ENCODE data around the gene ZFPM1.
A peak's percentile ranks its signal among the peaks of the same experiment; 100 is the strongest.

ZFPM1 gene

DNA sequence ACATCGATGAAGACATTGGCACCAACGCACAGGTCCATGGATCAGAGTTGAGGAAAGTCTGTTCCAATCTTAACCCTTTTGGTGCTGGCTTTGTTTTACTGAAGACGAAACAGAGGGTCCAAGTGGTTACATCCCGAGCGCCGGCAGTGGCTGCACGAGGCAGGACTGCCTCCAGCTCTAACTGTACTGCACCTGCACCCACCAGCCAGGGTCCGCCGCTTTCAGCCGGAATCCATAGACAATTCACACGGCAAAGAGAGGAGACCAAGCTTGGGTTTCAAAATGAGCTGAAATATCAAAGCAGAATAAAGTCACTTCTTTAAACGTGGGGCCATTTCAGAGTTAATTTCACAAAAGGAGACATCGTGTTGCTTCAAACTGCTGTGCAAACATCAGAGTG, 95.9 kb downstream of the ZFPM1 start:
- DNase-seq = no peak

DNA sequence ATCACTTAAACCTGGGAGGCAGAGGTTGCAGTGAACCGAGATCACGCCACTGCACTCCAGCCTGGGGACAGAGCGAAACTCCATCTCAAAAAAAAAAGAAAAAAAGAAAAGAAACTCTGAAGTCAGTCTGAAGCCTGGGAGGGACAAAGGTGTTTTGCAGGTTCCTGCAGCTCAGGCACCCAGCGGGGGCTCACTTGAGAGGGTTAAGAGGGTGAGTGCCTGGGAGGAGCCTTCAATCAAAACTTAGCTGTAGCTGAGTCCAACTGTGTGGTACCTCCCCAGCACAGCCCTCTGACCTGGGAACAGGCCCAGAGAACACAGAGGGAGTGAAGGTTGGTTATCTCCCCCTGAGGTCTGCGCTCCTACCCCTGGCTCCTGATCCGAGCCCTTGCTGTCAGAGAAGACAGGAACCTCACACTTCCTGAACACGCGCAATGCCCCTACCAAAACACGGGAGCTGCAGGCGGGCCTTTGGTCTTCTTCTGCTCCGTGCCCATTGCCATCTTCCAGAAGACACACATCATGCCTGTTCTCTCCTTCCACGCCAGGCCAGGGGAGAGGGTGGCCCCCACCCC, 96.7 kb downstream of the ZFPM1 start:
- no peak for DNase-seq

DNA sequence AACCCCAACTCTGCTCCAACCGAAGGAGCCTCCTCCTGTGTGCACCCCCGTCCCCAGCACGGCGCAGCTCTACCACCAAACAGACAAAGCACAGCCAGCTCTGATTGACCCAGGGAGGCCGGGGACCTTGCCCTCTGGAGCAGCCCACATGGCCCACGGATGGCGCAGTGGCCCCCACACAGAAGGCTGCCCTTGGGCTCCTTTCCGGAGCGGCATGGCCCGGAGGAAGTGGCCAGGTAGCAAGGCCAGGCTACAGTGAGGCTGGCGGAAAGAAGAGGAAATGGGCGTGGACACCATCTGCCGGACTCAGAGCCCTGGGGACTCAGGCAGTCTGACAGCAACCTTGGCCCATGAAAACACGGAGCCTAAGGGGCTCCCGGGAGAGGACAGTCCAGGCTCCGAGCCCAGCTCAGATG, 97.2 kb downstream of the ZFPM1 start:
- DNase-seq = peak in 1 of 4 experiments; percentile 17

DNA sequence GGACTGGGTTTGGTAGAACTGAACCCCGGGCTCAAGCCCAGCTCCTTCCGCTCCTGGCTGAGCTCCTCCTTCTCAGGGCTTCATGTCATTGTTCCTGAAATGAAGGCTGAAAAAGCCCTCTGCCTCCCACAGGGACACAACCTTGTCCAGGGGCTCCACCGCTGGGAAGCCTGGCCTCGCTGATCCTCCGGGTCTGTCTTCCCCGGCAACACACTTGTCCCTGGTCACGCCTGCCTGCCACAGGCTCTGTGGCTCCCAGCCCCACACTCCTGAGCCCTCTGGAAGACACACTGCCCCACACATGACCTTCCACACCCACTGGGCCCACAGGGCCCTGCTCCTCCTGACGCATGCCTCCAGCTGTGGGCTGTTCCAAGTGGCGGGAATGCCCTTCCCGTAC, 99.1 kb downstream of the ZFPM1 start:
- no peak for DNase-seq

DNA sequence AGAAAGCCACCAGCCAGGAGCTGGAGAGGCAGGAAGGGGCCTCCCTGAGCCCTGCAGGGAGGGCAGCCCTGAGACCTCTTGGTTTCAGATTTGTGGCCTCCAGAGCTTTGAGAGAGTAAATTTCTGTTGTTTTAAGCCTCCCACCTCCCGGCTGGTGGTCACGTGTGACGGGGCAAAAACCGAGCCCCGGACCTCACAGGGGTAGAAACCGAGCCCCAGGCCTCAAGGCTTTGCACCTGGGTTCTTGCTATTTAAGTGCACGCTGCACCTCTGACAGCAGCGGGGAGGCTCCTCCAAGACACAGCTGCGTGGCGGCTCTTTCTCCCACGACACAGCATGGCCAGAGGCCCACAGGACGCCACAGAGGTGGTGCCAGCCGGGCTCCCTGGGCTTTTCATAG, 99.7 kb downstream of the ZFPM1 start:
- DNase-seq = no peak

DNA sequence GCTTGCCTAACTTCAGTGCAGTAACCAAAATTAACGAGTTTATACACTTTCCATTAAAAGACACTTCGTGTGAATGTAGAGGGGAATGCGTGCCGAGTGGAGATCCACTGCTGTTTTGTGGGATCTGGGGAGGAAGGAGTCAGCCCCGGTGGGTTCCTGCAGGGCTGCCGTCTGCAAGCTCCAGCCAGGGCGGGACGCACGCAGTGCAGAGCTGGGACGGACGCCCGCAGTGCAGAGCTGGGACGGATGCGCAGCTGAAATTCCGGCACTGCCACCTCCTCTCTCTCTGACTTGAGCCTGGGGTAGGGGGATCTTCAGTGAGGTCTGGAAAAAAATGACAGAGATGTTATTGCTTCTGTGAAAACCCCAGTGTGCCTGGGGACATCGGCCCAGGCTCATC, 100.7 kb downstream of the ZFPM1 start:
- no peak for DNase-seq

DNA sequence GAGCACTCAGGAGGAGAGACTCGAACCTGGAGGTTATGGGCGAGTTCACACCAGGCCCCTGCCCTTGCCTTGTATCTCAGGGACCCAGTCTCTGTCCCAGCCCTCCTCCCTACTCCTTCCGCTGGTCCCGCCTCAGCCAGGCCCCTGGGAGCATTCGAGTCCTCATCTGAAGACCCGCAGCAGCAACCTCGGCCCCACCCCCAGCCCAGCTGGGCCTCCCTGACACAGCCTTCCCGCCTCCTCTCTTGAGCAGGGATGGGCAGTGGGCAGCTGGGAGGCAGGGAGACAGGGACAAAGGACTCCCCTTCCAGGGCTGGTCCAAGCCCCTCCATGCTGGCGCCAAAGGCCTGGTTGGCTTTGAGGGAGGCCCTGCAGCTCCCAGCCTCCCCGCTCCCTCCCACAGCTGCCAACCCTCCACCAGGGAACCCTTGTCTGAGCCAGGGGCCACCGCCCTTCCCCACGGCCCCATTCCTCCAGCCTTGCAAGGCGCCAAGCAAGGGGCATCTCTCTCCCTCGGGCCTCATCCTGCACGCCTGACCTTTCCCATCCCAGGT, 101.7 kb downstream of the ZFPM1 start:
- no peak for DNase-seq

DNA sequence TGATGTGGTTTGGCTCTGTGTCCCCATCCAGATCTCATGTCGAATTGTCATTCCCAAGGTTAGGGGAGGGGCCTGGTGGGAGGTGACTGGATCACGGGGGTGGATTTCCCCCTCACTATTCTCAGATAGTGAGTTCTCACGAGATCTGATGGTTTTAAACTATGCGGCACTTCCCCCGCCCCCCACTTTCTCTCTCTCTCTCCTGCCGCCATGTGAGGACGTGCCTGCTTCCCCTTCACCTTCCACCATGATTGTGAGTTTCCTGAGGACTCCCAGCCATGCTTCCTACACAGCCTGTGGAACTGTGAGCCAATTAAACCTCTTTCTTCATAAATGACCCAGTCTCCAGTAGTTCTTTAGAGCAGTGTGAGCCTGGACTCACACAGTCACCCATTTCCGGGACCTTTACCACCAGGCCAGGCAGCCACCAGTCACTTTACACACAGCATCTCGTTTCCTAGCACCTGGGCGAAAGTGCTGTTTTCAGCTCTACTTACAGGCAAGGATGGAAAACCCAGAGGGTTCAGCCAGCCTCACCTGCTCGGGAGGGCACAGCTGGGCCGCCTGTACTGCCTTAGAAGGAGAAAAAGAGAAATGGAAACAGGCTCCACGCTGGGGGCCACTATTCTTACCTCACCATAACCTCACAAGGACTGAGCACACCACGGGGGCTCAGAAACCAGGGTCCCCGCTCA, 103.4 kb downstream of the ZFPM1 start:
- DNase-seq = no peak

DNA sequence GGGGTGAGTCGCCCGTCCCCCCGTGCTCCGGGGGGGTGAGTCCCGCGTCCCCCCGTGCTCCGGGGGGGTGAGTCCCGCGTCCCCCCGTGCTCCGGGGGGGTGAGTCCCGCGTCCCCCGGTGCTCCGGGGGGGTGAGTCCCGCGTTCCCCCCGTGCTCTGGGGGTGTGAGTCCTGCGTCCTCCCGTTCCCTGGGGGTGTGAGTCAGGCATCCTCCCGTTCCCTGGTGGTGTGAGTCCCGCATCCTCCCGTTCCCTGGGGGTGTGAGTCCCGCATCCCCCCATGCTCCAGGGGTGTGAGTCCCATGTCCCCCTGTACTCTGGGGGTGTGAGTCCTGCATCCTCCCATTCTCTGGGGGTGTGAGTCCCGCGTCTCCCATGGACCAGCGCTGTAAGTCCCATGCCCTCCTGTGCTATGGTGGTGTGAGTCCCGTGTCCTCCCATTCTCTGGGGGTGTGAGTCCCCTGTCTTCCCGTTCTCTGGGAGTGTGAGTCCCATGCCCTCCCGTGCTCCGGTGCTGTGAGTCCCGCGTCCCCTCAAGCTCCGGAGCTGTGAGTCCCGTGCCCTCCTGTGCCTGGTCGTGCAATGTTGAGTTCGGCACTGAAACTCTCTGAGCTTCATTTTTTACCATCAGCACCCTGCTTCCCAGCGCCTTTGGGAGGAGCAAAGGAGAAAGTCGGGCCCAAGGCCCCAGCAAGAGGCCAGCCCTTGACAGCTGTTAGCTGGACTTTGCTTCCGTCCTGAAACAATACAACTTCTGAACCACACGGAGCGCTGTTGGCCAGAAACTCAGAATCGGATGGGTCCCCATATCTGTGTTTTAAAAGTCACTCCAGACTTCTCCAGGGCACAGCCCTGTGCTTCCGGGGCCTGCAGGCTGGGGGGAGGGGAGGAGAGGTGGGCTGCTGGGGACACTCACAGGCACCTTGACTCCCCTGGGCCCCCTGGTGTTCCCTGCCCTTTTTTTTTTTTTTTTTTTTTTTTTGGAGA, 105.7 kb downstream of the ZFPM1 start:
- no peak for DNase-seq

DNA sequence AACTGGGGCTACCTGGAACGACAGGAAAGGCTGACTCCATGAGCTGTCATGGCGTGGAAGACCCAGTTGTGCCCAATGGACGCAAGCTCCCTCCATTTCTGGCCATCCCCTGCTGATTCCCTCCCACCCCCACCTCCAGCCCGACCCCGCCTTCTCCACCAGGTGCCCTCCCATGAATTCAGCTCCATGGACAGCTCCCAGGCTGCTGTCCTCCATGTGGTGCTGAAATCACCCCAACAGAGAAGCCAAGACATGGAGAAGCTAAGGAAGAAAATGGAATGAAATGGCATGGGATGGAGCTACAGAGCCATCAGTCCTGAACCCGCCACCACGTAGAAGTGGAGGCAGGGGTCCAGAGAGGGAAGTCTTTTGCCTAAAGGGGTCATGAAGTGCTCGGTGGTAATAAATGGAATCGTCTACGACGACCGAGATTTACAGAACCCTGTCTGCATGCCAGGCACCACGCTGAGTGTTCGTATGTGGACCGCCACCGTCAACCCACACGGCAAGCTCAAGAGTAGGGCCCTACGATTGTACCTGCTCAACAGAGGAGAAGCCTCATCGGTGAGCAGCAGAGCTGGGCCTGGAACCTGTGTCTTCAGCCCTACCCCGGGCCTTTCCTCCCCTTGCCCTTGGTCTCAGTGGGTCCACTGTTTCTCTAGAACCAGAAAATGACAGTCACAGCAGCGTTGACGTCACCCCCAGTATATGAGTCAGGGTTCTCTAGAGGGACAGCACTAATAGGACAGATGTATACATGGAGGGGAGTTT, 107.8 kb downstream of the ZFPM1 start:
- no peak for DNase-seq

DNA sequence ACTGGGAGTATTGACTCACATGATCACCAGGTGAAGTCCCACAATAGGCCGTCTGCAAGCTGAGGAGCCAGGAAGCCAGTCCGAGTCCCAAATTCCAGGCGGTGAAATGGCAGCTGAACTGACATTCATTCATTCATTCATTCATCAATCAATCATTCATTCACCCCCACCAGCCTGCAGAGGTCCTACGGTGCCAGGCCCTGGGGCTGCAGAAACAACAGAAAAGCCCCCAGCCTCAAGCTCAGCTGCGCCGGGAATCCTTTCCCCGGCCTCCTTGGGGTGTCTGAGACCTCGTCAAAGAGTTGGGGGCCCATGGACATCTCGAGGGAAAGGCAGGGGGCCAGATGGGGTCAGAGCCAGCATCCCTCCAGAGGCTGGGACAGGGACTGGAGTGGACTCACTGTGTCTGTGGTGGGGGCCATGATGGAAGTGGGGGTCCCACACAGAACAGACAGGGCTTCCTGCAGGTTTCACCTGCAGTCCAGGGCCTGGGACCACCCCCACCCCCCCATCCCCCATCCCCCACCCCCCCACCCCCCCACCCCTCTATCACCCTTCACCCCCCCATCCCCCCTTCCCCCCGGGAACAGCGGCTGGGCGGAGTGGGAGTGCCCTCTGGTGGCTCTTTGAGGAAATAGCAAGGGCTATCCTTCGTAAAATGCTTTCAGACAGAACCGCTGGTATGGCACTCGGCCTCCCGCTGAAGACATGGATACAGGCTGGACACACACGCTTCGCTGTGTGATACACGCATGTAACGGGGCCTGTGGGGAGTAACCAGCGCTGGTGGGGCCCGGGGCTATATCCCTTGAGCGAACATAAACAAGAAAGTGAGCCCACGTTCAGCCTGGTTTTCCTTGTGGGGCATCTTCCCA, 108.6 kb downstream of the ZFPM1 start:
- DNase-seq = peak in 2 of 4 experiments; percentile 14 to 17

DNA sequence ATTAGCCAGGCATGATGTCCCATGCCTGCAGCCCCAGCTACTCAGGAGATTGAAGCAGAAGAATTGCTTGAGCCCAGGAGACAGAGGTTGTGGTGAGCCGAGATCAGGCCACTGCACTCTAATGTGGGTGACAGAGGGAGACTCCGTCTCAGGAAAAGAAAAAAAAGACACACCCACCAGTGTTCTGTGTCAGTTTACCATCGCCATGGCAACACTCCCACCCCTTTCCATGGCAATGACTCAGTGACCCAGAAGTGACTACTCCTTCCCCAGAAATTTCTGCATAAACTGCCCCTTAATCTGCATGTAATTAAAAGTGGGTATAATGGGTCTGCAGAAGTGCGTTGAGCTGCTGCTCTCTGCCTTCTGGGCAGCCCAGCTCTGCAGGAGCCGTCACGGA, 113.1 kb downstream of the ZFPM1 start:
- peak in 1 of 4 experiments; percentile 25 for DNase-seq

DNA sequence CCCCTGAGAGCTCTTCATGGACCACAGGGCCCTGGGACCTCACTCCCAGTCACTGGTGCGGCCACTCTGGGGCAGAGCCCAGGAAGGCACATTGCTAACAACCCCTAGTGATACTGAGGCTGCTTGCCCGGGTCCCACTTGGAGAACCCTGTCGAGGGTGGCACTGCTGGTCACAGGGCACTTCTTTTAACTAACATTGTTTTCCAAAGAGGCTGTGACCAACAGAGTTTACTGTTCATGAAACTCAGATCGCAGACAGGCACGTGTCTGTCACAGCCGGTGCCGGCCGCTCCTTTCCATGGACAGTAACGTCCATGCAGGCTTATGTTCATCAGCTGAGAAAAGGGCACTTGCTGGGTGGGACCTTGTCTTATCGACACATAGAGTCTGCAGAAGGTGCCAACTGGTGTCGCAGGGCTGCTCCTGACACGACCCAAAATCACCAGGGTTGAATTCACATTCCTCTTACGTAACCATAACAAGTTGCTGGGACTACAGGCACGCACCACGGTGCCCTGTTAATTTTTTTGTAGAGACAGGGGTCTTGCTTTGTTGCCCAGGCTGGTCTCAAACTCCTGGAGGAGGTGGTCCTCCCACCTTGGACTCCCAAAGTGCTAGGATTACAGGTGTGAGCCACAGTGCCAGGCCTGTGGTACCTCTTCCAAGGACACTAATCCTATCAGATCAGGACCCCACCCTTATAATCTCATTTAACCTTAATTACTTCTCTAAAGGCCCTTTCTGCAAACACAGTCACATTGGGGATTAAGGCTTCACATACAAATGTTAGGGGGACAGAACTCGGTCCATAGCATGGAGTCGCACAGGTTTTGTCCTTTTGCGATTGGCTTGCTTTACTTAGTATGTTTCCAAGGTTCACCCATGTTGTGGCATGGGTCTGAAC, 115.9 kb downstream of the ZFPM1 start:
- DNase-seq = no peak

DNA sequence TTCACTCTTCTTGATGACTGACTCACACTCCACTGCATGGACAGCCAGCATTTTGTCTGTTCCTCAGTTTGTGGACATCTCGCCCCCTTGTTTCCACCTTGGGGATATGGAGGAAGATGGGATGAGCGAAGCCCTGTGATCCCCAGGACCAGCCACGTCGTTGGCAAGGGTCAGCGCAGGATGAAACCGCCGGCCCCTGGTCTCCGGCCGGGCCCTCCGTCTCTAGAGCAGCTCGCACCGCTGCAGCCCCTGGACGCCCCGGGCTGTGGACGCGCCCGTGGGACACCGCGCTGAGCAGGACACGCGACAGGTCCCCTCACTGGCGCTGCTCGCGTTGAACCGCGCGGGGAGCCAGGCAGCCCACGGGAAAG, 116.5 kb downstream of the ZFPM1 start:
- no peak for DNase-seq

DNA sequence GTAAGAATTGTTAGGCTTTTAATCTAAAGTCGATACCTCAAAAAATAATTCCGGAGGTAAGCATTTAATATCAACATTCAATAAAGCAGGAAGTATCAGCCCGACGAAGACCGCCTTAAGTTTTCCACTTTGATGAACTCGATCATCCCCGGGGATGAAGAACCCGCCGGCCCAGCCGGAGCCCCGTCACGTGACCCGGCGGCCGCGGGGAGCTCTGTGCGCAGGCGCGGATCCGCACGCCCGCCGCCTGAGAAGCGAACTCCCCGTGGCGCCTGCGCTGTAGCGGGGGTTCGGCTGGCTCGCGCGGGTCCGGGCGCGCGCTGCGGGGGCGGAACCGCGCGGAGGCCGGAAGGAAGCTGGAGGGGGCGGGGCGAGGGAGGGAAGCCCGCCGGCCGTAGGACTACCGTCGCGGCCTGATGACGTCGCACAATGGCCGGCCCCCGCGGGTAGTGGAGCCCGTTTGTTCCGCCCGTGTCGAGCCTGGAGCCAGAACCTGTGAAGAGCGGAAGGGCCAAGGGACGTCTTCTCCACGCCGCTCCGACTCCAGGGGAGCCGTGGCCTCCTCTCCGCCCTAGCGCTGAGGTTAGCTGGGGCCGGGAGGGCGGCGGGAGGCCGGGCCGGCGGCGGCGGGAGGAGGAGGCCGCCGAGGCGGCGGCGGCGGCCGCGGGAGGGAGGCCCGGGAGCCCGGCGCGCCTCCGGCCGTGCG, 117.1 kb downstream of the ZFPM1 start, which contains the start of gene ZC3H18:
ZC3H18 (plus strand) TSS at position 419 of the 706 bp plus-strand sequence. CDS start 6,721 bp downstream, outside the sequence.
- DNase-seq = peak; percentile 95 to 99 (median 96)

DNA sequence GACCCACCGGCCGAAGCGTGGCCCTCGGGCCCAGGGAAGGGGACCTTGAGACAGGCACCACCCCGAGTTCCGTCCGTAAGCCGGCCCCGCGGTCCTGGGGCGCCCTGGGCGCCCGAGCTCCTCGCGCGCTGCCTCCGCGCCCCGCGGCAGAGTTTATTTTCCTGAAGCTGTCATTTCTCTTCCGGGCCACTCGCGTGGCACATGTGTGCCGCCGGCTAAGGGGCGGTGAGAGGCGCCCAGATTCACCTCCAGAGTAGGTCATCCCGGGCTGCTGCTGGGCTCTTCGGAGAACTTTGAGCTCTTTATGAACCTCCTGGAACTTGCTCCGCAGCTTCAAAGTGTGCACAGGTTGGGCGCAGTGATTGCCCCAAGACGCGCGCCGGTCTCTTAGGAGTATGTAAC, 117.6 kb downstream of the ZFPM1 start:
- no peak for DNase-seq

DNA sequence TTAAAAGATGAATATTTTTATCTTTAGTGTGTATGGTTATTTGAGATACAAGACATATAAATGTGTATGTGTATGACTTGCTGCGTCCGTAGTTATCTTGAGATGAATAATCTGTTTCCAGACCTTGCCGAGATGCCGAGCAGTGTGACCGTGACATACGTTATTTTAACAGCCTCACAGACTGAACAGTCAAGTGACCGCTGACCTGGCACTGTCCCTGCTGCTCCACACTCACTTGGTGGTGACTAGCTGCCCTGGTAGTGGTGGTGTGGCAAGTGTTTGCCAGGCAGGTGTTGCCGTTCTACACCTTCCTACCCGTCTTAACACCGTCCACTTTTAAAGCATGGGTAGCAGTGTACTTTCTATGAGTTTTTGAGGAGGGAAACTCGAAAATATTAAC, 122.2 kb downstream of the ZFPM1 start:
- DNase-seq = no peak

DNA sequence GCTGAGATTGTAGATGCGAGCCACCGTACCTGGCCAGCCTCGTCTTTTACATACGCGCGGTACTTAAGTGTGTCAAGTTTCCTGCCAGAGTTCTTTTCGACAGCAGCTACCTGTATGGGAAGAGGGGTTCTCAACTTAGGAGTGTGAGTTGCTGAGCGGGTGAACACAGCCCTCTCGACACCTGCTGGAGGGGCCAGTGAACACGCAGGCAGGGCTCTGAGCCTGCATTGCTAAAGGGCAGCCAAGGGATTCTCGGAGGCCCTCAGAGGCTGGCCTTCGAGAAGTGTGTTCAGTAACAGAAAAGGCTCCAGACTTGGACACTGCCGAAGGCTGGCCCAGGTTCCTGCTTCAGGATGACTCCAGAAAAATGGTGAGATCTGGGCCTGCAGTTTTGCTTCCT, 123.2 kb downstream of the ZFPM1 start:
- no peak for DNase-seq

DNA sequence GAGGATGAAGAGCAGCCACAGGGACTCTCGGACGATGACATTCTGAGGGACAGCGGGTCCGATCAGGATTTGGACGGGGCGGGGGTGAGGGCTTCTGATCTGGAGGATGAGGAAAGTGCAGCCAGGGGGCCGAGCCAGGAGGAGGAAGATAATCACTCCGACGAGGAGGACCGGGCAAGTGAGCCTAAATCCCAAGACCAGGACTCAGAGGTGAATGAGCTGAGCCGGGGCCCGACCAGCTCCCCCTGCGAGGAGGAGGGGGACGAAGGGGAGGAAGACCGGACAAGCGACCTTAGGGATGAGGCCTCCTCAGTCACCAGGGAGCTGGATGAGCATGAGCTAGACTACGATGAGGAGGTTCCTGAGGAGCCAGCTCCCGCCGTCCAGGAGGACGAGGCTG, 124.1 kb downstream of the ZFPM1 start:
- no peak for DNase-seq

Measured in activated CD4-positive, CD25-positive, alpha-beta regulatory T cell (primary cell).